ENCODE results near the gene SPNS2.

DNA sequence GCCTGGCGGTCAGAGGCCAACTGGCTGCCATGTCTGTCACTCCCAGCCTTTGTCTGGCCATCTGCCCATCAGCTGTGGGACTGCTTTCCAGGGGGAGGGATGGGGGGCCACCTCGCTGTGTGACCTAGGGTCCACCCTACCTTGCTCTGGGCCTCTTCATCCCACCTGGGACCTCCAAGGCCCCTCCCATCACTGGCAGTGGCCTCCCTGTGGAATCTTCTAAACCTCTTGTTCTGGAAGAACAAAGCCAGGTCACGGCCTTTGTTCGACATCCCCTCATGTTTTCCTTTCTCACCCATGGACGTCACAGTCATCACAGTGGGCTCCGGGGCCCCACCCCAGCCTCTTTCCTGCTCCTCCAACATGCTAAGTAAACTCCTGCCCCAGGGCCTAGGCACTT, 24.0 kb downstream of the SPNS2 start:
- no peak for TF ChIP-seq POLR2AphosphoS5 (IDR thresholded peaks at IDR 0.05; ENCODE audit: borderline replicate concordance, low read depth, low read length)
- TF ChIP-seq FOXP2 (optimal IDR thresholded peaks at IDR 0.05; ENCODE audit: control extremely low read depth, extremely low read length, insufficient read depth) = no peak
- TF ChIP-seq EZH2 (IDR thresholded peaks at IDR 0.05) = no peak

Measured in SK-N-MC (cell line).